ENCODE results near the gene NPHP1.
"Not testable (repeated sequence)": the region's sequence is repeated elsewhere in the genome, so short reads cannot be mapped to it uniquely, and the experiment has no call there.

NPHP1 gene

GRCh38 chr2:110221938-110222337, 17.1 kb upstream of the NPHP1 start:
- H3K4me1 ChIP-seq (ENCODE audit: insufficient read depth, low read length) = no peaks in the 10 kb centered on the region
- peaks cover 32% of the 10 kb centered on the region for H3K27me3 ChIP-seq (ENCODE audit: insufficient read depth, low read length, poor library complexity)
- H2AFZ ChIP-seq (ENCODE audit: low read depth, low read length) = no peak overlapping the region
- no peaks in the 10 kb centered on the region for H3K36me3 ChIP-seq (ENCODE audit: insufficient read depth, low read length)
- no peak overlapping the region for H3K4me3 ChIP-seq (ENCODE audit: low read depth in 1 of 2, low read length in 2 of 2)
- no peaks in the 10 kb centered on the region for H3K79me2 ChIP-seq (ENCODE audit: insufficient read depth, low read length)
- ATAC-seq (ENCODE audit: insufficient read depth, low read depth) = no peak
- no peak overlapping the region for H3K4me2 ChIP-seq (ENCODE audit: insufficient read depth, low read length)
- H3K9me3 ChIP-seq (ENCODE audit: insufficient read depth, low read length, severe bottlenecking) = no peaks in the 10 kb centered on the region
- TF ChIP-seq CTCF (IDR thresholded peaks at IDR 0.05; ENCODE audit: borderline replicate concordance, extremely low read depth, low read length, poor library complexity, severe bottlenecking) (no peak), EZH2 (IDR thresholded peaks at IDR 0.05; ENCODE audit: borderline replicate concordance, low read depth, low read length, severe bottlenecking) (no peak)
- H3K9ac ChIP-seq (ENCODE audit: low read depth, low read length) = no peak overlapping the region
- no peak overlapping the region for H3K27ac ChIP-seq (ENCODE audit: low read length)
- H4K20me1 ChIP-seq (ENCODE audit: insufficient read depth, low read length) = no peaks in the 10 kb centered on the region
- no peak for DNase-seq

GRCh38 chr2:110220190-110220564, 15.4 kb upstream of the NPHP1 start:
- ATAC-seq (ENCODE audit: insufficient read depth, low read depth) (no peak), DNase-seq (no peak)
- TF ChIP-seq EZH2 (IDR thresholded peaks at IDR 0.05; ENCODE audit: borderline replicate concordance, low read depth, low read length, severe bottlenecking) = no peak
- no peak for TF ChIP-seq CTCF (IDR thresholded peaks at IDR 0.05; ENCODE audit: borderline replicate concordance, extremely low read depth, low read length, poor library complexity, severe bottlenecking)
- Histone ChIP-seq H3K9ac (ENCODE audit: low read depth, low read length) (no peak overlapping the region), H3K4me1 (ENCODE audit: insufficient read depth, low read length) (no peaks in the 10 kb centered on the region), H3K79me2 (ENCODE audit: insufficient read depth, low read length) (no peaks in the 10 kb centered on the region), H2AFZ (ENCODE audit: low read depth, low read length) (no peak overlapping the region), H4K20me1 (ENCODE audit: insufficient read depth, low read length) (no peaks in the 10 kb centered on the region), H3K27me3 (ENCODE audit: insufficient read depth, low read length, poor library complexity) (peaks cover 33% of the 10 kb centered on the region), H3K4me2 (ENCODE audit: insufficient read depth, low read length) (no peak overlapping the region), H3K36me3 (ENCODE audit: insufficient read depth, low read length) (no peaks in the 10 kb centered on the region), H3K27ac (ENCODE audit: low read length) (no peak overlapping the region), H3K4me3 (ENCODE audit: low read depth in 1 of 2, low read length in 2 of 2) (no peak overlapping the region), H3K9me3 (ENCODE audit: insufficient read depth, low read length, severe bottlenecking) (no peaks in the 10 kb centered on the region)

GRCh38 chr2:110219496-110220189, 14.8 kb upstream of the NPHP1 start:
- Histone ChIP-seq H4K20me1 (ENCODE audit: insufficient read depth, low read length) (no peaks in the 10 kb centered on the region), H3K36me3 (ENCODE audit: insufficient read depth, low read length) (no peaks in the 10 kb centered on the region), H3K4me2 (ENCODE audit: insufficient read depth, low read length) (no peak overlapping the region), H3K9me3 (ENCODE audit: insufficient read depth, low read length, severe bottlenecking) (no peaks in the 10 kb centered on the region), H3K79me2 (ENCODE audit: insufficient read depth, low read length) (no peaks in the 10 kb centered on the region), H3K4me3 (ENCODE audit: low read depth in 1 of 2, low read length in 2 of 2) (no peak overlapping the region), H3K27ac (ENCODE audit: low read length) (no peak overlapping the region), H2AFZ (ENCODE audit: low read depth, low read length) (no peak overlapping the region), H3K4me1 (ENCODE audit: insufficient read depth, low read length) (no peaks in the 10 kb centered on the region), H3K27me3 (ENCODE audit: insufficient read depth, low read length, poor library complexity) (peaks cover 35% of the 10 kb centered on the region), H3K9ac (ENCODE audit: low read depth, low read length) (no peak overlapping the region)
- DNase-seq (no peak), ATAC-seq (ENCODE audit: insufficient read depth, low read depth) (no peak)
- TF ChIP-seq CTCF (IDR thresholded peaks at IDR 0.05; ENCODE audit: borderline replicate concordance, extremely low read depth, low read length, poor library complexity, severe bottlenecking) = no peak

- H3K27me3 ChIP-seq (ENCODE audit: insufficient read depth, low read length, poor library complexity) = peaks cover 40% of the 10 kb centered on the region
- H3K4me1 ChIP-seq (ENCODE audit: insufficient read depth, low read length); H3K9me3 ChIP-seq (ENCODE audit: insufficient read depth, low read length, severe bottlenecking); ATAC-seq (ENCODE audit: insufficient read depth, low read depth); H3K27ac ChIP-seq (ENCODE audit: low read length); H4K20me1 ChIP-seq (ENCODE audit: insufficient read depth, low read length); H3K9ac ChIP-seq (ENCODE audit: low read depth, low read length); H3K79me2 ChIP-seq (ENCODE audit: insufficient read depth, low read length); H3K4me2 ChIP-seq (ENCODE audit: insufficient read depth, low read length); DNase-seq; H2AFZ ChIP-seq (ENCODE audit: low read depth, low read length); H3K36me3 ChIP-seq (ENCODE audit: insufficient read depth, low read length); H3K4me3 ChIP-seq (ENCODE audit: low read depth in 1 of 2, low read length in 2 of 2): not testable (repeated sequence)
These were observed 14.1 kb upstream of the NPHP1 start for GRCh38 chr2:110218889-110219288.

Data from DND-41 (cell line).